ENCODE results near the gene TRHDE. TPM values are rescaled to one million over a fixed set of nuclear protein-coding genes. Genes with fewer than 3 reads are reported as not detected.

The TRHDE gene
- total RNA-seq, 5 donors from 2014 or later (not counting 1 experiment from before 2014, with no cell fraction given): 0.23 TPM; not detected in 4

- Mint-ChIP-seq H3K27ac (no peak overlapping the region), H3K27me3 (no peaks in the 10 kb centered on the region), H3K4me1 (no peaks in the 10 kb centered on the region), H3K9me3 (peaks cover 0 to 5% (median 0%) of the 10 kb centered on the region in 3 donors), H3K36me3 (no peaks in the 10 kb centered on the region), H3K4me3 (no peak overlapping the region)
- Histone ChIP-seq H3K27me3 (replicated peaks in 1 of 2; ENCODE audit: control insufficient read depth in 2 of 2, extremely low read depth in 1 of 2, insufficient read depth in 2 of 2, low read length in 1 of 2) (no peaks in the 10 kb centered on the region), H3K4me1 (ENCODE audit: control insufficient read depth in 1 of 2, extremely low read depth in 1 of 2, insufficient read depth in 2 of 2, low read length in 2 of 2) (no peaks in the 10 kb centered on the region), H3K4me3 (ENCODE audit: control insufficient read depth in 1 of 2, extremely low read depth in 1 of 2, low read length in 1 of 2) (no peak overlapping the region), H3K9me3 (no peaks in the 10 kb centered on the region), H3K27ac (ENCODE audit: low read length) (no peak overlapping the region), H3K36me3 (ENCODE audit: control insufficient read depth in 2 of 2, extremely low read depth in 1 of 2, insufficient read depth in 1 of 2, low read length in 1 of 2) (no peaks in the 10 kb centered on the region)
- POLR2A ChIA-PET: no interaction called here
- no peak for ATAC-seq (replicated peaks in 1 of 4)
- WGBS (ENCODE audit: insufficient coverage): no CpG with 5 or more reads among the region's 3 CpGs
- no peak for DNase-seq
- CTCF ChIA-PET: no interaction called here
Measured at GRCh38 chr12:72368719-72369422, 96.7 kb downstream of the TRHDE start.

- no peaks in the 10 kb centered on the region for H3K4me1 ChIP-seq (ENCODE audit: control insufficient read depth in 1 of 2, extremely low read depth in 1 of 2, insufficient read depth in 2 of 2, low read length in 2 of 2)
- Mint-ChIP-seq H3K27ac (no peak overlapping the region), H3K36me3 (no peaks in the 10 kb centered on the region), H3K4me3 (no peak overlapping the region), H3K27me3 (no peaks in the 10 kb centered on the region), H3K4me1 (no peaks in the 10 kb centered on the region), H3K9me3 (peaks cover 0 to 5% (median 0%) of the 10 kb centered on the region in 3 donors)
- no peak overlapping the region for H3K4me3 ChIP-seq (ENCODE audit: control insufficient read depth in 1 of 2, extremely low read depth in 1 of 2, low read length in 1 of 2)
- DNase-seq (no peak), ATAC-seq (replicated peaks in 1 of 4) (no peak)
- ChIA-PET POLR2A (no interaction called here), CTCF (no interaction called here)
- no peaks in the 10 kb centered on the region for H3K9me3 ChIP-seq
- WGBS (ENCODE audit: insufficient coverage): no CpG with 5 or more reads among the region's 4 CpGs
- H3K27ac ChIP-seq (ENCODE audit: low read length): no peak overlapping the region
- no peaks in the 10 kb centered on the region for H3K36me3 ChIP-seq (ENCODE audit: control insufficient read depth in 2 of 2, extremely low read depth in 1 of 2, insufficient read depth in 1 of 2, low read length in 1 of 2)
- H3K27me3 ChIP-seq (replicated peaks in 1 of 2; ENCODE audit: control insufficient read depth in 2 of 2, extremely low read depth in 1 of 2, insufficient read depth in 2 of 2, low read length in 1 of 2): no peaks in the 10 kb centered on the region
Measured at GRCh38 chr12:72369423-72369959, 97.3 kb downstream of the TRHDE start.

GRCh38 chr12:72380441-72380840, 108.3 kb downstream of the TRHDE start:
- no peak overlapping the region for H3K27ac ChIP-seq (ENCODE audit: low read length)
- H3K36me3 ChIP-seq (ENCODE audit: control insufficient read depth in 2 of 2, extremely low read depth in 1 of 2, insufficient read depth in 1 of 2, low read length in 1 of 2): no peaks in the 10 kb centered on the region
- CTCF ChIA-PET: no interaction called here
- no peak for ATAC-seq (replicated peaks in 1 of 4)
- Mint-ChIP-seq H3K36me3 (no peaks in the 10 kb centered on the region), H3K27ac (no peak overlapping the region), H3K9me3 (peaks cover 5 to 15% (median 11%) of the 10 kb centered on the region in 3 donors), H3K27me3 (no peaks in the 10 kb centered on the region), H3K4me1 (no peaks in the 10 kb centered on the region), H3K4me3 (no peak overlapping the region)
- DNase-seq: no peak
- H3K27me3 ChIP-seq (replicated peaks in 1 of 2; ENCODE audit: control insufficient read depth in 2 of 2, extremely low read depth in 1 of 2, insufficient read depth in 2 of 2, low read length in 1 of 2): no peaks in the 10 kb centered on the region
- POLR2A ChIA-PET: no interaction called here
- H3K9me3 ChIP-seq: no peaks in the 10 kb centered on the region
- no peak overlapping the region for H3K4me3 ChIP-seq (ENCODE audit: control insufficient read depth in 1 of 2, extremely low read depth in 1 of 2, low read length in 1 of 2)
- H3K4me1 ChIP-seq (ENCODE audit: control insufficient read depth in 1 of 2, extremely low read depth in 1 of 2, insufficient read depth in 2 of 2, low read length in 2 of 2): no peaks in the 10 kb centered on the region
- WGBS (ENCODE audit: insufficient coverage): no CpG with 5 or more reads among the region's 2 CpGs

GRCh38 chr12:72388322-72388721, 116.2 kb downstream of the TRHDE start:
- H3K4me1 ChIP-seq (ENCODE audit: control insufficient read depth in 1 of 2, extremely low read depth in 1 of 2, insufficient read depth in 2 of 2, low read length in 2 of 2): no peaks in the 10 kb centered on the region
- DNase-seq (no peak), ATAC-seq (replicated peaks in 1 of 4) (no peak)
- ChIA-PET POLR2A (interaction anchor here in 1 of 2 donors (0.6 kb wide), 1 partner anchor 25 kb away, joined by 3 read pairs; no protein-coding TSS in a partner anchor), CTCF (no interaction called here)
- H3K27me3 ChIP-seq (replicated peaks in 1 of 2; ENCODE audit: control insufficient read depth in 2 of 2, extremely low read depth in 1 of 2, insufficient read depth in 2 of 2, low read length in 1 of 2): no peaks in the 10 kb centered on the region
- no peak overlapping the region for H3K4me3 ChIP-seq (ENCODE audit: control insufficient read depth in 1 of 2, extremely low read depth in 1 of 2, low read length in 1 of 2)
- peaks cover 10 to 13% (median 12%) of the 10 kb centered on the region in 3 donors for H3K9me3 Mint-ChIP-seq
- H3K27ac Mint-ChIP-seq: no peak overlapping the region
- H3K36me3 ChIP-seq (ENCODE audit: control insufficient read depth in 2 of 2, extremely low read depth in 1 of 2, insufficient read depth in 1 of 2, low read length in 1 of 2): no peaks in the 10 kb centered on the region
- no peak overlapping the region for H3K4me3 Mint-ChIP-seq
- H3K9me3 ChIP-seq: no peaks in the 10 kb centered on the region
- no peaks in the 10 kb centered on the region for H3K27me3 Mint-ChIP-seq
- no peaks in the 10 kb centered on the region for H3K4me1 Mint-ChIP-seq
- H3K27ac ChIP-seq (ENCODE audit: low read length): no peak overlapping the region
- H3K36me3 Mint-ChIP-seq: no peaks in the 10 kb centered on the region

GRCh38 chr12:72390146-72390545, 118.0 kb downstream of the TRHDE start:
- WGBS (ENCODE audit: insufficient coverage): no CpG with 5 or more reads among the region's 1 CpG
- ATAC-seq (replicated peaks in 1 of 4): no peak
- POLR2A ChIA-PET: no interaction called here

GRCh38 chr12:72406111-72406510, 133.9 kb downstream of the TRHDE start:
- ChIA-PET CTCF (no interaction called here), POLR2A (no interaction called here)
- Mint-ChIP-seq H3K4me1 (no peaks in the 10 kb centered on the region), H3K4me3 (no peak overlapping the region), H3K27ac (no peak overlapping the region), H3K9me3 (peaks cover 0 to 7% (median 3%) of the 10 kb centered on the region in 3 donors), H3K36me3 (no peaks in the 10 kb centered on the region), H3K27me3 (no peaks in the 10 kb centered on the region)
- no peaks in the 10 kb centered on the region for H3K36me3 ChIP-seq (ENCODE audit: control insufficient read depth in 2 of 2, extremely low read depth in 1 of 2, insufficient read depth in 1 of 2, low read length in 1 of 2)
- DNase-seq (no peak), ATAC-seq (replicated peaks in 1 of 4) (no peak)
- H3K27me3 ChIP-seq (replicated peaks in 1 of 2; ENCODE audit: control insufficient read depth in 2 of 2, extremely low read depth in 1 of 2, insufficient read depth in 2 of 2, low read length in 1 of 2): no peaks in the 10 kb centered on the region
- no peaks in the 10 kb centered on the region for H3K9me3 ChIP-seq
- no peak overlapping the region for H3K4me3 ChIP-seq (ENCODE audit: control insufficient read depth in 1 of 2, extremely low read depth in 1 of 2, low read length in 1 of 2)
- WGBS (ENCODE audit: insufficient coverage): no CpG with 5 or more reads among the region's 2 CpGs
- no peak overlapping the region for H3K27ac ChIP-seq (ENCODE audit: low read length)
- no peaks in the 10 kb centered on the region for H3K4me1 ChIP-seq (ENCODE audit: control insufficient read depth in 1 of 2, extremely low read depth in 1 of 2, insufficient read depth in 2 of 2, low read length in 2 of 2)

More at GRCh38 chr12:72390146-72390545, 118.0 kb downstream of the TRHDE start:
- Mint-ChIP-seq H3K9me3 (peaks cover 10 to 13% (median 12%) of the 10 kb centered on the region in 3 donors), H3K27me3 (no peaks in the 10 kb centered on the region), H3K27ac (no peak overlapping the region), H3K4me1 (no peaks in the 10 kb centered on the region), H3K4me3 (no peak overlapping the region), H3K36me3 (no peaks in the 10 kb centered on the region)
- CTCF ChIA-PET: no interaction called here
- Histone ChIP-seq H3K4me1 (ENCODE audit: control insufficient read depth in 1 of 2, extremely low read depth in 1 of 2, insufficient read depth in 2 of 2, low read length in 2 of 2) (no peaks in the 10 kb centered on the region), H3K9me3 (no peaks in the 10 kb centered on the region), H3K4me3 (ENCODE audit: control insufficient read depth in 1 of 2, extremely low read depth in 1 of 2, low read length in 1 of 2) (no peak overlapping the region), H3K36me3 (ENCODE audit: control insufficient read depth in 2 of 2, extremely low read depth in 1 of 2, insufficient read depth in 1 of 2, low read length in 1 of 2) (no peaks in the 10 kb centered on the region), H3K27me3 (replicated peaks in 1 of 2; ENCODE audit: control insufficient read depth in 2 of 2, extremely low read depth in 1 of 2, insufficient read depth in 2 of 2, low read length in 1 of 2) (no peaks in the 10 kb centered on the region), H3K27ac (ENCODE audit: low read length) (no peak overlapping the region)
- no peak for DNase-seq

Measured in T-cell (primary cell).